Tibial nerve (tissue), 4 donors: ENCODE data around the gene CLDN19.

ENCODE experiments used
- EP300 ChIP-seq, 2 donors: sonication (generic); formaldehyde crosslinking; IDR thresholded peaks; one replicate each; pipeline ENCODE4 v1.6.1; 2017; ENCODE audit warnings: antibody characterized with exemption in 2 of 2, mild to moderate bottlenecking in 1 of 2
- TF ChIP-seq, protein P1 (sequence below), 5 experiments: fragments of 200-600 bp in 3 of 5; fragments of 450-650 bp in 2 of 5; sonication (generic) in 3 of 5; IDR thresholded peaks; one replicate each; pipeline ENCODE4 v1.5.1; 2016 to 2019; ENCODE audit warnings: antibody characterized with exemption in 5 of 5, mild to moderate bottlenecking in 3 of 5, moderate library complexity in 2 of 5

DNA sequence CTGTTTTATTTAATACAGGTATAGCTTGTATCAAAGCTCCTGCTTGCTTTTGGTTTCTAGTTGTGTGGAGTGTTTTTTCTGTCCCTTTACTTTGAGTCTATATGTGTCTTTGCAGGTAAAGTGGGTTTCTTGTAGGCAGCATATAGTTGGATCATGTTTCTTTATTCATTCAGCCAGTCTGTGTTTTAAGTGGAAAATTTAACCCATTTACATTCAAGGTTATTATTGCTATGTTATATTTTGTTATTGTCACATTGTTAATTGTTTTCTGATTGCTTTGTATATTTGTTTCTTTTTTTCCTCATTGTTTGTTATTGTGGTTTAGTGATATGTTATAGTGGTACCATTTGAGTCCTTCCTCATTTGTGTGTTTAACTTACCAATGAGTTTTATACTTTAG, 26.7 kb downstream of the CLDN19 start:
- TF ChIP-seq, protein P1, sequence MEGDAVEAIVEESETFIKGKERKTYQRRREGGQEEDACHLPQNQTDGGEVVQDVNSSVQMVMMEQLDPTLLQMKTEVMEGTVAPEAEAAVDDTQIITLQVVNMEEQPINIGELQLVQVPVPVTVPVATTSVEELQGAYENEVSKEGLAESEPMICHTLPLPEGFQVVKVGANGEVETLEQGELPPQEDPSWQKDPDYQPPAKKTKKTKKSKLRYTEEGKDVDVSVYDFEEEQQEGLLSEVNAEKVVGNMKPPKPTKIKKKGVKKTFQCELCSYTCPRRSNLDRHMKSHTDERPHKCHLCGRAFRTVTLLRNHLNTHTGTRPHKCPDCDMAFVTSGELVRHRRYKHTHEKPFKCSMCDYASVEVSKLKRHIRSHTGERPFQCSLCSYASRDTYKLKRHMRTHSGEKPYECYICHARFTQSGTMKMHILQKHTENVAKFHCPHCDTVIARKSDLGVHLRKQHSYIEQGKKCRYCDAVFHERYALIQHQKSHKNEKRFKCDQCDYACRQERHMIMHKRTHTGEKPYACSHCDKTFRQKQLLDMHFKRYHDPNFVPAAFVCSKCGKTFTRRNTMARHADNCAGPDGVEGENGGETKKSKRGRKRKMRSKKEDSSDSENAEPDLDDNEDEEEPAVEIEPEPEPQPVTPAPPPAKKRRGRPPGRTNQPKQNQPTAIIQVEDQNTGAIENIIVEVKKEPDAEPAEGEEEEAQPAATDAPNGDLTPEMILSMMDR (IDR thresholded peaks at IDR 0.05): no peak
- TF ChIP-seq EP300 (IDR thresholded peaks at IDR 0.05): no peak
